H1 (cell line): ENCODE measurements around the gene RPL37. TPM values are rescaled to one million over a fixed set of nuclear protein-coding genes. Genes with fewer than 3 reads are reported as not detected.

Experiments
- CTCF ChIA-PET: fragments of 300-600 bp; sonication (Branson Sonifier 250); formaldehyde crosslinking; loops from one replicate; lab custom pipeline; 2021; ENCODE audit not compliant: partially characterized antibody; lab: Charles Lee
- POLR2A ChIA-PET: fragments of 300-600 bp; sonication (Branson Sonifier 250); formaldehyde crosslinking; loops from one replicate; lab custom pipeline; 2021; ENCODE audit warnings: inconsistent platforms; ENCODE audit not compliant: partially characterized antibody; lab: Charles Lee
- DNase-seq, 2 experiments: peaks; one replicate each; pipeline versions ENCODE4 v3.0.0 to v3.0.0-alpha.2; 2010 to 2022; ENCODE audit warnings: low spot score in 2 of 2, low read depth in 1 of 2, mixed read lengths in 1 of 2
- FAIRE-seq: peaks from 2 replicates; lab custom pipeline; 2011; peaks lifted over from hg19 to GRCh38; lab: Jason Lieb, UNC
- H2AFZ ChIP-seq: 2 replicates; pipeline ENCODE4 v1.8.1; 2012; ENCODE audit warnings: low read length, inconsistent platforms
- H2AK5ac ChIP-seq: 2 replicates; pipeline ENCODE4 v1.6.1; 2013; ENCODE audit warnings: low read depth, low read length
- H2BK120ac ChIP-seq: replicated peaks from 2 replicates; pipeline ENCODE3; 2013; ENCODE audit warnings: low read depth, low read length, inconsistent platforms
- H2BK12ac ChIP-seq: 2 replicates; pipeline ENCODE4 v1.6.1; 2013; ENCODE audit warnings: low read depth, low read length
- H2BK15ac ChIP-seq: 2 replicates; pipeline ENCODE4 v1.6.1; 2013; ENCODE audit warnings: low read length
- H2BK20ac ChIP-seq: 2 replicates; pipeline ENCODE4 v1.6.1; 2013; ENCODE audit warnings: low read length
- H2BK5ac ChIP-seq: 2 replicates; pipeline ENCODE4 v1.6.1; 2013; ENCODE audit warnings: low read depth, low read length
- H3K14ac ChIP-seq: 2 replicates; pipeline ENCODE4 v1.6.1; 2013; ENCODE audit warnings: inconsistent platforms; ENCODE audit not compliant: insufficient read length
- H3K18ac ChIP-seq: 2 replicates; pipeline ENCODE4 v1.6.1; 2013; ENCODE audit warnings: low read length; ENCODE audit errors: extremely low read depth
- H3K23ac ChIP-seq: 2 replicates; pipeline ENCODE4 v1.6.1; 2013; ENCODE audit warnings: inconsistent platforms; ENCODE audit not compliant: insufficient read length
- H3K23me2 ChIP-seq: 2 replicates; pipeline ENCODE4 v1.6.1; 2013; ENCODE audit warnings: low read depth, low read length
- H3K27ac ChIP-seq: 2 replicates; pipeline ENCODE4 v1.6.1; 2011; ENCODE audit warnings: low read depth, low read length, inconsistent platforms
- H3K27me3 ChIP-seq, 4 experiments: replicated peaks in 1 of 4; 1 replicate in 1 of 4; 2 replicates in 3 of 4; pipeline versions ENCODE4 v1.6.1 to v1.8.1; 2011 to 2013; ENCODE audit warnings: low read length in 3 of 4, mild to moderate bottlenecking in 3 of 4, inconsistent platforms in 2 of 4, mixed read lengths in 2 of 4, moderate library complexity in 1 of 4; ENCODE audit not compliant: control insufficient read depth in 3 of 4, insufficient read depth in 3 of 4; ENCODE audit errors: extremely low read depth in 1 of 4
- H3K36me3 ChIP-seq, 4 experiments: 2 replicates each; pipeline versions ENCODE4 v1.6.1 to v1.8.1; 2011 to 2013; ENCODE audit warnings: mild to moderate bottlenecking in 4 of 4, low read length in 3 of 4, moderate library complexity in 2 of 4, control low read depth in 1 of 4, inconsistent platforms in 1 of 4; ENCODE audit not compliant: insufficient read depth in 4 of 4, control insufficient read depth in 2 of 4
- H3K4ac ChIP-seq: replicated peaks from 2 replicates; pipeline ENCODE3; 2013; ENCODE audit warnings: low read length, low read depth, mixed read lengths, inconsistent platforms; ENCODE audit not compliant: insufficient read length
- H3K4me1 ChIP-seq, 4 experiments: replicated peaks in 1 of 4; 1 replicate in 1 of 4; 2 replicates in 3 of 4; pipeline versions ENCODE4 v1.6.1 to v1.8.1; 2011 to 2013; ENCODE audit warnings: low read length in 3 of 4, inconsistent platforms in 2 of 4, mixed read lengths in 1 of 4; ENCODE audit not compliant: insufficient read depth in 4 of 4, control insufficient read depth in 3 of 4
- H3K4me2 ChIP-seq, 2 experiments: 2 replicates each; pipeline versions ENCODE4 v1.6.1 to v1.8.1; 2011 to 2013; ENCODE audit warnings: low read depth in 2 of 2, low read length in 2 of 2, control low read depth in 1 of 2, inconsistent platforms in 1 of 2, mild to moderate bottlenecking in 1 of 2; ENCODE audit not compliant: insufficient read depth in 1 of 2
- H3K4me3 ChIP-seq, 4 experiments: fragments of 200-600, 300-600 bp in 1 of 4; sonication (generic), shearing (Covaris generic), sonication (Bioruptor Twin) in 1 of 4; 2 replicates each; pipeline versions ENCODE4 v1.5.1 to v1.8.1; 2011 to 2016; ENCODE audit warnings: low read length in 4 of 4, low read depth in 3 of 4, control low read depth in 2 of 4, inconsistent platforms in 2 of 4, mild to moderate bottlenecking in 2 of 4, mixed read lengths in 1 of 4, moderate library complexity in 1 of 4; ENCODE audit not compliant: insufficient read depth in 2 of 4; ENCODE audit errors: extremely low read depth in 1 of 4
- H3K56ac ChIP-seq: replicated peaks from 2 replicates; pipeline ENCODE3; 2013; ENCODE audit warnings: low read depth, mild to moderate bottlenecking, mixed read lengths, low read length, inconsistent platforms; ENCODE audit not compliant: insufficient read length
- H3K79me1 ChIP-seq: 2 replicates; pipeline ENCODE4 v1.6.1; 2013; ENCODE audit warnings: low read depth, low read length, control low read depth
- H3K79me2 ChIP-seq, 2 experiments: 2 replicates each; pipeline versions ENCODE4 v1.6.1 to v1.8.1; 2012 to 2013; ENCODE audit warnings: low read length in 2 of 2, mild to moderate bottlenecking in 2 of 2, inconsistent platforms in 1 of 2; ENCODE audit not compliant: insufficient read depth in 2 of 2, control insufficient read depth in 1 of 2
- H3K9ac ChIP-seq, 4 experiments: replicated peaks in 1 of 4; 1 replicate in 1 of 4; 2 replicates in 3 of 4; pipeline versions ENCODE4 v1.6.1 to v1.8.1; 2011 to 2013; ENCODE audit warnings: low read depth in 3 of 4, low read length in 3 of 4, control low read depth in 2 of 4, mild to moderate bottlenecking in 2 of 4, moderate library complexity in 2 of 4, inconsistent platforms in 1 of 4; ENCODE audit errors: extremely low read depth in 1 of 4
- H3K9me3 ChIP-seq, 2 experiments: 2 replicates each; pipeline versions ENCODE4 v1.6.1 to v1.8.1; 2012 to 2013; ENCODE audit warnings: mild to moderate bottlenecking in 2 of 2, moderate library complexity in 2 of 2, control low read depth in 1 of 2, inconsistent platforms in 1 of 2, low read depth in 1 of 2, low read length in 1 of 2, mixed read lengths in 1 of 2; ENCODE audit not compliant: insufficient read depth in 2 of 2
- H4K20me1 ChIP-seq, 2 experiments: replicated peaks in 1 of 2; 2 replicates each; pipeline versions ENCODE3 to v1.8.1; 2011 to 2013; ENCODE audit warnings: inconsistent platforms in 2 of 2, low read length in 2 of 2, mild to moderate bottlenecking in 1 of 2; ENCODE audit not compliant: insufficient read depth in 2 of 2, control insufficient read depth in 1 of 2
- H4K5ac ChIP-seq: 2 replicates; pipeline ENCODE4 v1.6.1; 2013; ENCODE audit warnings: low read length, low read depth, mixed read lengths, inconsistent platforms; ENCODE audit not compliant: insufficient read length
- H4K8ac ChIP-seq: 2 replicates; pipeline ENCODE4 v1.8.0; 2013; ENCODE audit warnings: mild to moderate bottlenecking, moderate library complexity, low read length, inconsistent platforms; ENCODE audit not compliant: insufficient read depth; ENCODE audit errors: extremely low read depth
- H4K91ac ChIP-seq: replicated peaks from 2 replicates; pipeline ENCODE3; 2013; ENCODE audit warnings: low read length, mixed read lengths, inconsistent platforms; ENCODE audit not compliant: insufficient read length
- BCL11A ChIP-seq, 2 experiments: IDR thresholded peaks; one replicate each; pipeline ENCODE4 v1.6.1; 2011; ENCODE audit warnings: low read depth in 2 of 2, low read length in 2 of 2, mild to moderate bottlenecking in 2 of 2
- CHD1 ChIP-seq: IDR thresholded peaks from 2 replicates; pipeline ENCODE4 v1.6.1; 2012; ENCODE audit warnings: low read depth, low read length, improper control_type of control experiment
- EGR1 ChIP-seq: IDR thresholded peaks from 2 replicates; pipeline ENCODE4 v1.6.1; 2011; ENCODE audit warnings: low read depth, low read length, borderline replicate concordance
- KDM5A ChIP-seq: fragments of 200-600 bp; IDR thresholded peaks from 2 replicates; pipeline ENCODE4 v1.7.1; 2012; ENCODE audit warnings: mild to moderate bottlenecking, low read length, inconsistent platforms, mixed read lengths
- ZNF274 ChIP-seq: IDR thresholded peaks from 2 replicates; pipeline ENCODE4 v1.7.0; 2012; ENCODE audit warnings: low read length, borderline replicate concordance; ENCODE audit errors: extremely low read depth
- WGBS, 2 experiments: shearing (Covaris generic) in 1 of 2; methylation state at CpG; one replicate each; pipeline versions ENCODE4 v1.1.6 to v1.1.7; 2013 to 2015; ENCODE audit warnings: low lambda C conversion rate in 2 of 2, mixed read lengths in 2 of 2, inconsistent platforms in 1 of 2, low coverage in 1 of 2, missing lambda C conversion rate in 1 of 2; ENCODE audit not compliant: insufficient replicate concordance in 2 of 2, insufficient coverage in 1 of 2, insufficient read length in 1 of 2; ENCODE audit errors: extremely low coverage in 1 of 2, missing lambda C conversion rate in 1 of 2; 5-methylcytosine and 5-hydroxymethylcytosine counted together
- polyA plus RNA-seq, 7 experiments: library from polyadenylated mRNA; depleted of rRNA in 3 of 7; stranded (reverse) in 5 of 7; unstranded in 2 of 7; fragments of >200 nt in 5 of 7; fragments of 200-250 nt in 2 of 7; gene quantifications; 1 replicate in 5 of 7; 2 replicates in 1 of 7; 4 replicates in 1 of 7; pipeline versions ENCODE4 v1.2.1 to v1.2.3, GENCODE V29; 2011 to 2013; ENCODE audit warnings: missing spikeins in 2 of 7, mixed read lengths in 2 of 7
- total RNA-seq: library from RNA; stranded (reverse); fragmentation: NEBNext Ultra II Directional; extraction: Animal tissue kit (Norgen Biotek cat#: 25700); gene quantifications from 2 replicates; pipeline ENCODE4 v1.2.1, GENCODE V29; 2021
- TF ChIP-seq, protein P1 (sequence below): IDR thresholded peaks from 2 replicates; pipeline ENCODE4 v1.6.1; 2012; ENCODE audit warnings: inconsistent platforms
- TF ChIP-seq, protein P2 (sequence below): IDR thresholded peaks from 2 replicates; pipeline ENCODE4 v1.6.1; 2012; ENCODE audit warnings: low read length, inconsistent platforms
- TF ChIP-seq, protein P3 (sequence below), 3 experiments: IDR thresholded peaks; 1 replicate in 2 of 3; 2 replicates in 1 of 3; pipeline versions ENCODE4 v1.5.1 to v1.6.1; 2011; ENCODE audit warnings: low read length in 3 of 3, mild to moderate bottlenecking in 3 of 3, inconsistent platforms in 2 of 3, low read depth in 1 of 3, moderate library complexity in 1 of 3; ENCODE audit not compliant: insufficient read depth in 1 of 3; ENCODE audit errors: control extremely low read depth in 1 of 3

Gene RPL37
- total and polyA plus RNA-seq, 2 of the 8 experiments (the other 6 are each of a cell fraction or from before 2014, with no cell fraction given), result 467 to 1,534 TPM

DNA sequence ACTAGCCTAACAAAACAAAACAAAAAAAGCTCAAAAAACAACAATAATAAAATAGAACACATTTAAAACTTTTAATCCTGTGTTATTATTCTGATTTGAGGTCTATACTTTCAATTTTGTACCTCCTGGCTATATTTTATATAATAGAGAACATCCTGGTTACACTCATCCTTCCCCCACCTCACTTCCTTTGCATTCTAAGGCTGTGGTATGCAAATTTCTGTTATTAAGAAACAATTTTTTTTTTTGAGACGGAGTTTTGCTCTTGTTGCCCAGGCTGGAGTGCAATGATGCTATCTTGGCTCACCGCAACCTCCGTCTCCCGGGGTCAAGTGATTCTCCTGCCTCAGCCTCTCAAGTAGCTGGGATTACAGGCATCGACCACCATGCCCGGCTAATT is 3.1 kb upstream of the RPL37 start:
- no peak overlapping the region for H3K9ac ChIP-seq
- H3K4me1 ChIP-seq, result peaks cover 0 to 7% (median under 1%) of the 10 kb centered on the region in 4 experiments; a peak in 2 of 7 replicates
- no peak overlapping the region for H3K14ac ChIP-seq
- peaks cover 17 to 20% of the 10 kb centered on the region in 2 experiments for H3K79me2 ChIP-seq
- H3K56ac ChIP-seq, result no peak overlapping the region
- no peak overlapping the region for H3K4ac ChIP-seq
- peaks cover 3 to 6% of the 10 kb centered on the region in 2 experiments for H4K20me1 ChIP-seq
- H4K5ac ChIP-seq, result no peak overlapping the region
- no peak overlapping the region for H2BK12ac ChIP-seq
- FAIRE-seq, result no peak
- no peak overlapping the region for H2BK20ac ChIP-seq
- ChIA-PET CTCF (no interaction called here), POLR2A (interaction anchor here (1.3 to 2.2 kb wide), 2 partner anchors 9 kb away, joined by 3 to 10 read pairs; no protein-coding TSS in a partner anchor)
- no peaks in the 10 kb centered on the region for H3K27me3 ChIP-seq
- H3K23me2 ChIP-seq, result peaks cover 8% of the 10 kb centered on the region
- H2BK15ac ChIP-seq, result no peak overlapping the region
- DNase-seq, result no peak
- TF ChIP-seq EGR1, result no peak
- TF ChIP-seq, protein P1, sequence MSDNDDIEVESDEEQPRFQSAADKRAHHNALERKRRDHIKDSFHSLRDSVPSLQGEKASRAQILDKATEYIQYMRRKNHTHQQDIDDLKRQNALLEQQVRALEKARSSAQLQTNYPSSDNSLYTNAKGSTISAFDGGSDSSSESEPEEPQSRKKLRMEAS, result no peak
- TF ChIP-seq, protein P2, sequence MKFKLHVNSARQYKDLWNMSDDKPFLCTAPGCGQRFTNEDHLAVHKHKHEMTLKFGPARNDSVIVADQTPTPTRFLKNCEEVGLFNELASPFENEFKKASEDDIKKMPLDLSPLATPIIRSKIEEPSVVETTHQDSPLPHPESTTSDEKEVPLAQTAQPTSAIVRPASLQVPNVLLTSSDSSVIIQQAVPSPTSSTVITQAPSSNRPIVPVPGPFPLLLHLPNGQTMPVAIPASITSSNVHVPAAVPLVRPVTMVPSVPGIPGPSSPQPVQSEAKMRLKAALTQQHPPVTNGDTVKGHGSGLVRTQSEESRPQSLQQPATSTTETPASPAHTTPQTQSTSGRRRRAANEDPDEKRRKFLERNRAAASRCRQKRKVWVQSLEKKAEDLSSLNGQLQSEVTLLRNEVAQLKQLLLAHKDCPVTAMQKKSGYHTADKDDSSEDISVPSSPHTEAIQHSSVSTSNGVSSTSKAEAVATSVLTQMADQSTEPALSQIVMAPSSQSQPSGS, result no peak
- TF ChIP-seq, protein P3, sequence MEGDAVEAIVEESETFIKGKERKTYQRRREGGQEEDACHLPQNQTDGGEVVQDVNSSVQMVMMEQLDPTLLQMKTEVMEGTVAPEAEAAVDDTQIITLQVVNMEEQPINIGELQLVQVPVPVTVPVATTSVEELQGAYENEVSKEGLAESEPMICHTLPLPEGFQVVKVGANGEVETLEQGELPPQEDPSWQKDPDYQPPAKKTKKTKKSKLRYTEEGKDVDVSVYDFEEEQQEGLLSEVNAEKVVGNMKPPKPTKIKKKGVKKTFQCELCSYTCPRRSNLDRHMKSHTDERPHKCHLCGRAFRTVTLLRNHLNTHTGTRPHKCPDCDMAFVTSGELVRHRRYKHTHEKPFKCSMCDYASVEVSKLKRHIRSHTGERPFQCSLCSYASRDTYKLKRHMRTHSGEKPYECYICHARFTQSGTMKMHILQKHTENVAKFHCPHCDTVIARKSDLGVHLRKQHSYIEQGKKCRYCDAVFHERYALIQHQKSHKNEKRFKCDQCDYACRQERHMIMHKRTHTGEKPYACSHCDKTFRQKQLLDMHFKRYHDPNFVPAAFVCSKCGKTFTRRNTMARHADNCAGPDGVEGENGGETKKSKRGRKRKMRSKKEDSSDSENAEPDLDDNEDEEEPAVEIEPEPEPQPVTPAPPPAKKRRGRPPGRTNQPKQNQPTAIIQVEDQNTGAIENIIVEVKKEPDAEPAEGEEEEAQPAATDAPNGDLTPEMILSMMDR (IDR thresholded peaks at IDR 0.05; ENCODE audit: control extremely low read depth in 1 of 3, insufficient read depth in 1 of 3, low read depth in 1 of 3, low read length in 3 of 3), result no peak
- TF ChIP-seq KDM5A, result no peak
- TF ChIP-seq ZNF274, result no peak
- no peak for TF ChIP-seq CHD1
- no peak for TF ChIP-seq BCL11A (IDR thresholded peaks at IDR 0.05; ENCODE audit: low read depth in 2 of 2, low read length in 2 of 2)
- TF ChIP-seq, all 59 proteins: peak for 0
- Histone ChIP-seq H3K4me3 (no peak overlapping the region), H3K9me3 (no peaks in the 10 kb centered on the region), H3K27ac (no peak overlapping the region), H2BK5ac (no peak overlapping the region), H3K36me3 (peaks cover 8 to 15% (median 13%) of the 10 kb centered on the region in 4 experiments), H2AFZ (no peak overlapping the region), H3K79me1 (0 out of 2 replicates have a peak, but pooled peaks cover 2% of the 10 kb centered on the region), H3K4me2 (no peak overlapping the region), H4K8ac (no peak overlapping the region), H2BK120ac (no peak overlapping the region), H3K18ac (no peak overlapping the region), H3K23ac (no peak overlapping the region), H2AK5ac (no peak overlapping the region), H4K91ac (no peak overlapping the region)
- WGBS, 2 experiments, result 90% methylated on average over 6 of the region's 6 CpGs; no CpG with 5 or more reads in 1 of the 2 experiments
